GM12878 (cell line): Measurements from ENCODE around the gene KPNA1. TPM values are rescaled to one million over a fixed set of nuclear protein-coding genes. Genes with fewer than 3 reads are reported as not detected.
A peak's percentile ranks its signal among the peaks of the same experiment; 100 is the strongest.

ENCODE experiments used
- ATAC-seq: fragments of 200-7000 bp; cut with Tn5 transposase; 3 replicates; pipeline ENCODE4 v1.9.1; 2020; ENCODE audit warnings: mild to moderate bottlenecking, moderate library complexity
- BruUV-seq: library from RNA; stranded (reverse); fragments of 400-500 nt; replicated peaks from 2 replicates; lab custom pipeline; 2021; lab: Mats Ljungman, UMichigan
- CTCF ChIA-PET: fragments of 300-600 bp; sonication (Branson Sonifier 250); formaldehyde crosslinking; extraction: SDS; loops from one replicate; lab custom pipeline; 2021; ENCODE audit warnings: inconsistent platforms; lab: Yijun Ruan, JAX
- POLR2A ChIA-PET: fragments of 350-600 bp; formaldehyde crosslinking; extraction: SDS; loops from one replicate; lab custom pipeline; 2021; ENCODE audit warnings: inconsistent platforms; lab: Charles Lee
- RAD21 ChIA-PET: fragments of 300-600 bp; sonication (Branson Sonifier 250); formaldehyde crosslinking; loops from one replicate; lab custom pipeline; 2023; ENCODE audit warnings: antibody characterized with exemption; ENCODE audit not compliant: unreplicated experiment; lab: Charles Lee
- SMC1A ChIA-PET: fragments of 300-600 bp; sonication (Branson Sonifier 250); formaldehyde crosslinking; loops from one replicate; lab custom pipeline; 2023; ENCODE audit not compliant: unreplicated experiment, uncharacterized antibody; lab: Charles Lee
- DNase-seq: peaks from one replicate; pipeline ENCODE4 v3.0.0-alpha.2; 2011; ENCODE audit warnings: low read depth, low spot score
- FAIRE-seq: peaks from 3 replicates; lab custom pipeline; 2011; peaks lifted over from hg19 to GRCh38; lab: Jason Lieb, UNC
- H2AFZ ChIP-seq: 2 replicates; pipeline ENCODE4 v1.6.0; 2011; ENCODE audit warnings: low read depth, low read length, control low read depth; ENCODE audit not compliant: control insufficient read depth
- H3K27ac ChIP-seq: 2 replicates; pipeline ENCODE4 v1.5.1; 2011; ENCODE audit warnings: control low read depth; ENCODE audit not compliant: control insufficient read depth, insufficient read depth
- H3K27me3 ChIP-seq, 2 experiments: replicated peaks in 1 of 2; 2 replicates each; pipeline versions ENCODE4 v1.6.0 to v1.6.1; 2011; ENCODE audit warnings: low read length in 1 of 2; ENCODE audit not compliant: control insufficient read depth in 2 of 2, insufficient read depth in 2 of 2
- H3K36me3 ChIP-seq, 2 experiments: 2 replicates each; pipeline ENCODE4 v1.5.1; 2011; ENCODE audit warnings: low read length in 1 of 2; ENCODE audit not compliant: control insufficient read depth in 2 of 2, insufficient read depth in 2 of 2
- H3K4me1 ChIP-seq: 2 replicates; pipeline ENCODE4 v1.6.1; 2011; ENCODE audit warnings: mild to moderate bottlenecking, low read length, moderate library complexity, mixed read lengths; ENCODE audit not compliant: control insufficient read depth, insufficient read depth
- H3K4me2 ChIP-seq: 2 replicates; pipeline ENCODE4 v1.6.0; 2011; ENCODE audit warnings: control low read depth; ENCODE audit not compliant: control insufficient read depth, insufficient read depth
- H3K4me3 ChIP-seq: fragments of 200-600 bp; sonication (generic); 2 replicates; pipeline ENCODE4 v1.5.1; 2016
- H3K79me2 ChIP-seq: 2 replicates; pipeline ENCODE4 v1.6.0; 2011; ENCODE audit warnings: low read length; ENCODE audit not compliant: control insufficient read depth, insufficient read depth
- H3K9ac ChIP-seq: 2 replicates; pipeline ENCODE4 v1.8.0; 2011; ENCODE audit warnings: low read length, control low read depth, mixed read lengths; ENCODE audit not compliant: control insufficient read depth, insufficient read depth
- H3K9me3 ChIP-seq: replicated peaks from 3 replicates; pipeline ENCODE4 v1.5.1; 2011; ENCODE audit warnings: mild to moderate bottlenecking, low read length; ENCODE audit not compliant: control insufficient read depth, insufficient read depth
- H4K20me1 ChIP-seq: 2 replicates; pipeline ENCODE4 v1.6.0; 2011; ENCODE audit not compliant: control insufficient read depth, insufficient read depth
- ATF7 ChIP-seq: fragments of 450-650 bp; IDR thresholded peaks from 2 replicates; pipeline ENCODE4 v1.6.1; 2016; ENCODE audit warnings: low read depth, mild to moderate bottlenecking
- BMI1 ChIP-seq: fragments of 450-650 bp; IDR thresholded peaks from 2 replicates; pipeline ENCODE4 v1.6.1; 2016; ENCODE audit warnings: mild to moderate bottlenecking, moderate library complexity, borderline replicate concordance
- FOXM1 ChIP-seq: IDR thresholded peaks from 2 replicates; pipeline ENCODE4 v1.6.1; 2012; ENCODE audit warnings: low read depth, mild to moderate bottlenecking, inconsistent platforms, low read length, moderate library complexity
- HCFC1 ChIP-seq: fragments of 150-350 bp; IDR thresholded peaks from 2 replicates; pipeline ENCODE4 v1.6.1; 2014; ENCODE audit warnings: low read length
- IKZF2 ChIP-seq, 2 experiments: fragments of 450-650 bp; IDR thresholded peaks; 2 replicates each; pipeline ENCODE4 v1.6.1; 2017; ENCODE audit warnings: mild to moderate bottlenecking in 2 of 2, moderate library complexity in 2 of 2
- JUNB ChIP-seq: IDR thresholded peaks from 2 replicates; pipeline ENCODE4 v1.6.1; 2016; ENCODE audit warnings: antibody characterized with exemption, mild to moderate bottlenecking
- NBN ChIP-seq: fragments of 450-650 bp; IDR thresholded peaks from 2 replicates; pipeline ENCODE4 v1.6.1; 2016
- RAD21 ChIP-seq: IDR thresholded peaks from 2 replicates; pipeline ENCODE4 v1.6.1; 2011; ENCODE audit warnings: mild to moderate bottlenecking, low read depth, low read length, moderate library complexity; ENCODE audit not compliant: insufficient read depth
- SIN3A ChIP-seq: IDR thresholded peaks from 2 replicates; pipeline ENCODE4 v1.6.1; 2012; ENCODE audit warnings: low read depth, low read length, improper control_type of control experiment
- SMC3 ChIP-seq: IDR thresholded peaks from 2 replicates; pipeline ENCODE4 v1.6.1; 2011; ENCODE audit warnings: low read length, improper control_type of control experiment, borderline replicate concordance
- YY1 ChIP-seq: IDR thresholded peaks from 2 replicates; pipeline ENCODE4 v1.6.1; 2011; ENCODE audit warnings: low read depth, mild to moderate bottlenecking, low read length
- ZNF274 ChIP-seq: IDR thresholded peaks from one replicate; pipeline ENCODE4 v1.8.0; 2011; ENCODE audit not compliant: insufficient read length, insufficient read depth
- WGBS: methylation state at CpG from one replicate; pipeline ENCODE4 v1.1.6; 2016; ENCODE audit warnings: low lambda C conversion rate; ENCODE audit not compliant: insufficient replicate concordance, insufficient coverage; ENCODE audit errors: missing lambda C conversion rate; 5-methylcytosine and 5-hydroxymethylcytosine counted together
- in situ Hi-C: fragments of 300-500 bp; cut with MboI; formaldehyde crosslinking; loops from 9 replicates; pipeline ENCODE4 v1.14.3; 2018; ENCODE audit warnings: mixed read lengths
- intact Hi-C: fragments of 100-400 bp; cut with micrococcal nuclease; formaldehyde crosslinking; loops from one replicate; pipeline ENCODE4 v1.14.2; 2022; ENCODE audit not compliant: unreplicated experiment
- polyA plus RNA-seq, 11 experiments: library from polyadenylated mRNA; depleted of rRNA in 4 of 11; unstranded in 6 of 11; stranded (reverse) in 5 of 11; fragments of >200 nt; fragmentation: Nextera tagmentation in 4 of 11; fragmentation: Illumina TruSeq in 1 of 11; extraction: Ambion mirVana in 4 of 11; extraction: Trizol in 1 of 11; gene quantifications; 1 replicate in 1 of 11; 2 replicates in 10 of 11; pipeline versions ENCODE4 v1.2.1 to v1.2.3, GENCODE V29; 2011 to 2016; ENCODE audit warnings: inconsistent platforms in 2 of 11, missing spikeins in 2 of 11, low read depth in 1 of 11
- total RNA-seq, 4 experiments: library from RNA; depleted of rRNA in 3 of 4; stranded (reverse); fragments of >200 nt in 3 of 4; fragmentation: Illumina TruSeq in 1 of 4; extraction: Trizol in 1 of 4; gene quantifications; 2 replicates each; pipeline versions ENCODE4 v1.2.1 to v1.2.3, GENCODE V29; 2013 to 2021
- TF ChIP-seq, protein P1 (sequence below): IDR thresholded peaks from 2 replicates; pipeline ENCODE4 v1.6.1; 2012; ENCODE audit warnings: low read length, inconsistent platforms
- TF ChIP-seq, protein P2 (sequence below): fragments of 450-650 bp; IDR thresholded peaks from 2 replicates; pipeline ENCODE4 v1.6.1; 2017; ENCODE audit warnings: mild to moderate bottlenecking
- TF ChIP-seq, protein P3 (sequence below): fragments of 450-650 bp; IDR thresholded peaks from 2 replicates; pipeline ENCODE4 v1.6.1; 2017; ENCODE audit warnings: low read depth, mild to moderate bottlenecking, moderate library complexity
- TF ChIP-seq, protein P4 (sequence below), 3 experiments: IDR thresholded peaks in 2 of 3; conservative IDR thresholded peaks in 1 of 3; 2 replicates each; pipeline ENCODE4 v1.5.1; 2011; ENCODE audit warnings: low read depth in 3 of 3, low read length in 3 of 3, mild to moderate bottlenecking in 3 of 3, control low read depth in 2 of 3, moderate library complexity in 2 of 3, inconsistent platforms in 1 of 3, mixed read lengths in 1 of 3; ENCODE audit not compliant: control insufficient read depth in 2 of 3, insufficient read depth in 1 of 3; ENCODE audit errors: extremely low read depth in 1 of 3

The KPNA1 gene
- total and polyA plus RNA-seq, 10 of the 15 experiments (the other 5 are each of a cell fraction or from before 2014, with no cell fraction given): 8.5 to 52.7 (median 41.0) TPM

DNA sequence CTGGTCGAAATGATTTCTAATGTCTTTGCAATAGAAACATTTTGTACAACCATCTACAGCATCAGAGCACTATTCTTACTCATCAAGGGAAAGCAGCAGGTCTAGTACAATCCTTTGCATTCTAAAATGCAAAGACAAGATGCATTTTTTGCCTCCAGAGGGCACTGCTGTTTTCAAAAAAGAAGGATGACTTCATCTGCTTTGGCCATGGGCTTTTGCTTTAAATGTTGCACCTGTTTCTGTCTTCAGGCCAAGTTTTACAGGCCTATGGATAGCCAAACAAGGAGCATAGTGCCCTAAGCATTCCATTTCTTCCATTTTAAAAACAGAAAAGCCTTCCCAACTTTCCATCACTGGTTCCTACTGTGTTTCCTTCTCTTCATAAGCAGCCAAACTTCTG is 45.9 kb upstream of the KPNA1 start:
- peaks cover 30% of the 10 kb centered on the region for H3K79me2 ChIP-seq
- POLR2A ChIA-PET: interaction anchor here (1.0 to 6.3 kb wide), 3 partner anchors 60 to 123 kb away, joined by 3 to 65 read pairs (median 7); partner anchors contain the start of gene PARP14
- no TSS peak for BruUV-seq
- TF ChIP-seq NBN: peak; percentile 40; the same call in 1 of the 2 replicates
- TF ChIP-seq SMC3: peak; percentile 92
- TF ChIP-seq HCFC1: no peak
- TF ChIP-seq FOXM1: 0 out of 2 replicates have a peak, but pooled peaks have one; percentile 41
- peak; percentile 51 for TF ChIP-seq JUNB
- TF ChIP-seq ATF7: peak; percentile 97
- peak; percentile 55; the same call in 1 of the 2 replicates for TF ChIP-seq YY1
- TF ChIP-seq, protein P1, sequence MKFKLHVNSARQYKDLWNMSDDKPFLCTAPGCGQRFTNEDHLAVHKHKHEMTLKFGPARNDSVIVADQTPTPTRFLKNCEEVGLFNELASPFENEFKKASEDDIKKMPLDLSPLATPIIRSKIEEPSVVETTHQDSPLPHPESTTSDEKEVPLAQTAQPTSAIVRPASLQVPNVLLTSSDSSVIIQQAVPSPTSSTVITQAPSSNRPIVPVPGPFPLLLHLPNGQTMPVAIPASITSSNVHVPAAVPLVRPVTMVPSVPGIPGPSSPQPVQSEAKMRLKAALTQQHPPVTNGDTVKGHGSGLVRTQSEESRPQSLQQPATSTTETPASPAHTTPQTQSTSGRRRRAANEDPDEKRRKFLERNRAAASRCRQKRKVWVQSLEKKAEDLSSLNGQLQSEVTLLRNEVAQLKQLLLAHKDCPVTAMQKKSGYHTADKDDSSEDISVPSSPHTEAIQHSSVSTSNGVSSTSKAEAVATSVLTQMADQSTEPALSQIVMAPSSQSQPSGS: peak; percentile 74; the same call in 1 of the 2 replicates
- peak; percentile 93 for TF ChIP-seq RAD21
- TF ChIP-seq, protein P2, sequence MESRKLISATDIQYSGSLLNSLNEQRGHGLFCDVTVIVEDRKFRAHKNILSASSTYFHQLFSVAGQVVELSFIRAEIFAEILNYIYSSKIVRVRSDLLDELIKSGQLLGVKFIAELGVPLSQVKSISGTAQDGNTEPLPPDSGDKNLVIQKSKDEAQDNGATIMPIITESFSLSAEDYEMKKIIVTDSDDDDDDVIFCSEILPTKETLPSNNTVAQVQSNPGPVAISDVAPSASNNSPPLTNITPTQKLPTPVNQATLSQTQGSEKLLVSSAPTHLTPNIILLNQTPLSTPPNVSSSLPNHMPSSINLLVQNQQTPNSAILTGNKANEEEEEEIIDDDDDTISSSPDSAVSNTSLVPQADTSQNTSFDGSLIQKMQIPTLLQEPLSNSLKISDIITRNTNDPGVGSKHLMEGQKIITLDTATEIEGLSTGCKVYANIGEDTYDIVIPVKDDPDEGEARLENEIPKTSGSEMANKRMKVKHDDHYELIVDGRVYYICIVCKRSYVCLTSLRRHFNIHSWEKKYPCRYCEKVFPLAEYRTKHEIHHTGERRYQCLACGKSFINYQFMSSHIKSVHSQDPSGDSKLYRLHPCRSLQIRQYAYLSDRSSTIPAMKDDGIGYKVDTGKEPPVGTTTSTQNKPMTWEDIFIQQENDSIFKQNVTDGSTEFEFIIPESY: no peak
- peak in 1 of 2 experiments; percentile 35; a peak in 1 of 4 replicates for TF ChIP-seq IKZF2 (IDR thresholded peaks at IDR 0.05)
- TF ChIP-seq, protein P3, sequence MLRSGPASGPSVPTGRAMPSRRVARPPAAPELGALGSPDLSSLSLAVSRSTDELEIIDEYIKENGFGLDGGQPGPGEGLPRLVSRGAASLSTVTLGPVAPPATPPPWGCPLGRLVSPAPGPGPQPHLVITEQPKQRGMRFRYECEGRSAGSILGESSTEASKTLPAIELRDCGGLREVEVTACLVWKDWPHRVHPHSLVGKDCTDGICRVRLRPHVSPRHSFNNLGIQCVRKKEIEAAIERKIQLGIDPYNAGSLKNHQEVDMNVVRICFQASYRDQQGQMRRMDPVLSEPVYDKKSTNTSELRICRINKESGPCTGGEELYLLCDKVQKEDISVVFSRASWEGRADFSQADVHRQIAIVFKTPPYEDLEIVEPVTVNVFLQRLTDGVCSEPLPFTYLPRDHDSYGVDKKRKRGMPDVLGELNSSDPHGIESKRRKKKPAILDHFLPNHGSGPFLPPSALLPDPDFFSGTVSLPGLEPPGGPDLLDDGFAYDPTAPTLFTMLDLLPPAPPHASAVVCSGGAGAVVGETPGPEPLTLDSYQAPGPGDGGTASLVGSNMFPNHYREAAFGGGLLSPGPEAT: 0 out of 2 replicates have a peak, but pooled peaks have one; percentile 26
- TF ChIP-seq, protein P4, sequence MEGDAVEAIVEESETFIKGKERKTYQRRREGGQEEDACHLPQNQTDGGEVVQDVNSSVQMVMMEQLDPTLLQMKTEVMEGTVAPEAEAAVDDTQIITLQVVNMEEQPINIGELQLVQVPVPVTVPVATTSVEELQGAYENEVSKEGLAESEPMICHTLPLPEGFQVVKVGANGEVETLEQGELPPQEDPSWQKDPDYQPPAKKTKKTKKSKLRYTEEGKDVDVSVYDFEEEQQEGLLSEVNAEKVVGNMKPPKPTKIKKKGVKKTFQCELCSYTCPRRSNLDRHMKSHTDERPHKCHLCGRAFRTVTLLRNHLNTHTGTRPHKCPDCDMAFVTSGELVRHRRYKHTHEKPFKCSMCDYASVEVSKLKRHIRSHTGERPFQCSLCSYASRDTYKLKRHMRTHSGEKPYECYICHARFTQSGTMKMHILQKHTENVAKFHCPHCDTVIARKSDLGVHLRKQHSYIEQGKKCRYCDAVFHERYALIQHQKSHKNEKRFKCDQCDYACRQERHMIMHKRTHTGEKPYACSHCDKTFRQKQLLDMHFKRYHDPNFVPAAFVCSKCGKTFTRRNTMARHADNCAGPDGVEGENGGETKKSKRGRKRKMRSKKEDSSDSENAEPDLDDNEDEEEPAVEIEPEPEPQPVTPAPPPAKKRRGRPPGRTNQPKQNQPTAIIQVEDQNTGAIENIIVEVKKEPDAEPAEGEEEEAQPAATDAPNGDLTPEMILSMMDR (IDR thresholded peaks at IDR 0.05 in 2 of 3, conservative IDR thresholded peaks at IDR 0.05 in 1 of 3; ENCODE audit: control insufficient read depth in 2 of 3, extremely low read depth in 1 of 3, insufficient read depth in 1 of 3, low read depth in 3 of 3, low read length in 3 of 3): peak; percentile 55 to 85 (median 72); a peak in 5 of 6 replicates
- TF ChIP-seq SIN3A: peak; percentile 48; the same call in 1 of the 2 replicates
- no peak for TF ChIP-seq ZNF274
- no peak for TF ChIP-seq BMI1

More for the DNA sequence above, 45.9 kb upstream of the KPNA1 start:
- DNase-seq (peak; percentile 63), FAIRE-seq (peak; percentile 69), ATAC-seq (peak; percentile 55)
- 83% methylated on average over 1 of the region's 1 CpG for WGBS
- Histone ChIP-seq H3K27ac (no peak overlapping the region), H3K4me2 (no peak overlapping the region), H4K20me1 (no peaks in the 10 kb centered on the region), H3K4me1 (peaks cover 4% of the 10 kb centered on the region; the same call in 1 of the 2 replicates), H2AFZ (no peak overlapping the region), H3K27me3 (no peaks in the 10 kb centered on the region), H3K4me3 (no peak overlapping the region), H3K36me3 (peaks cover 2 to 8% of the 10 kb centered on the region in 2 experiments; a peak in 2 of 4 replicates), H3K9me3 (no peaks in the 10 kb centered on the region), H3K9ac (no peak overlapping the region)
- intact Hi-C loops (loop anchor here (1.0 to 10.0 kb wide), 5 partner anchors 50 to 467 kb away; partner anchors contain the start of genes HSPBAP1, SEMA5B and SLC49A4), in situ Hi-C loops (no loop called here)
- SMC1A ChIA-PET: interaction anchor here (1.0 to 13.0 kb wide), 11 partner anchors 15 to 196 kb away, joined by 3 to 250 read pairs (median 6); partner anchors contain the start of genes PARP14 and PARP15
- RAD21 ChIA-PET: interaction anchor here (0.9 to 11.8 kb wide), 12 partner anchors 16 to 168 kb away, joined by 3 to 236 read pairs (median 6); partner anchors contain the start of genes PARP14 and PARP15
- CTCF ChIA-PET: interaction anchor here (0.8 to 6.3 kb wide), 18 partner anchors 18 to 1013 kb away, joined by 3 to 192 read pairs (median 6); partner anchors contain the start of gene PARP14
